Osteocyte (in vitro differentiated cells): Measurements from ENCODE around the gene MEGF6. TPM values are rescaled to one million over a fixed set of nuclear protein-coding genes. Genes with fewer than 3 reads are reported as not detected.
A peak's percentile ranks its signal among the peaks of the same experiment; 100 is the strongest.

Experiments used
- DNase-seq: peaks from one replicate; pipeline ENCODE4 v3.0.0; 2021; ENCODE audit warnings: mixed read lengths; ENCODE audit not compliant: unreplicated experiment; ENCODE audit errors: extremely low spot score
- H3K27ac Mint-ChIP-seq: one replicate; pipeline ENCODE4 v1.8.0; 2021; ENCODE audit warnings: mild to moderate bottlenecking, mixed read lengths; ENCODE audit not compliant: unreplicated experiment
- H3K27me3 Mint-ChIP-seq: one replicate; pipeline ENCODE4 v1.8.0; 2021; ENCODE audit warnings: mixed read lengths; ENCODE audit not compliant: unreplicated experiment
- H3K36me3 Mint-ChIP-seq: one replicate; pipeline ENCODE4 v1.8.0; 2021; ENCODE audit warnings: mixed read lengths; ENCODE audit not compliant: unreplicated experiment
- H3K4me1 Mint-ChIP-seq: one replicate; pipeline ENCODE4 v1.8.0; 2021; ENCODE audit warnings: mixed read lengths; ENCODE audit not compliant: unreplicated experiment
- H3K4me3 Mint-ChIP-seq: one replicate; pipeline ENCODE4 v1.8.0; 2021; ENCODE audit warnings: mild to moderate bottlenecking, moderate library complexity, mixed read lengths; ENCODE audit not compliant: unreplicated experiment
- H3K9me3 Mint-ChIP-seq: one replicate; pipeline ENCODE4 v1.8.0; 2021; ENCODE audit warnings: mixed read lengths; ENCODE audit not compliant: unreplicated experiment
- total RNA-seq: library from RNA; stranded (reverse); gene quantifications from 2 replicates; pipeline ENCODE4 v1.2.1, GENCODE V29; 2021
- TF ChIP-seq, protein P1 (sequence below): fragments of 200-600 bp; sonication (generic); IDR thresholded peaks from 2 replicates; pipeline ENCODE4 v1.5.0; 2021; ENCODE audit warnings: antibody characterized with exemption, mild to moderate bottlenecking, moderate library complexity

Gene MEGF6
- total RNA-seq, 1 donor from 2014 or later = 255 TPM

DNA sequence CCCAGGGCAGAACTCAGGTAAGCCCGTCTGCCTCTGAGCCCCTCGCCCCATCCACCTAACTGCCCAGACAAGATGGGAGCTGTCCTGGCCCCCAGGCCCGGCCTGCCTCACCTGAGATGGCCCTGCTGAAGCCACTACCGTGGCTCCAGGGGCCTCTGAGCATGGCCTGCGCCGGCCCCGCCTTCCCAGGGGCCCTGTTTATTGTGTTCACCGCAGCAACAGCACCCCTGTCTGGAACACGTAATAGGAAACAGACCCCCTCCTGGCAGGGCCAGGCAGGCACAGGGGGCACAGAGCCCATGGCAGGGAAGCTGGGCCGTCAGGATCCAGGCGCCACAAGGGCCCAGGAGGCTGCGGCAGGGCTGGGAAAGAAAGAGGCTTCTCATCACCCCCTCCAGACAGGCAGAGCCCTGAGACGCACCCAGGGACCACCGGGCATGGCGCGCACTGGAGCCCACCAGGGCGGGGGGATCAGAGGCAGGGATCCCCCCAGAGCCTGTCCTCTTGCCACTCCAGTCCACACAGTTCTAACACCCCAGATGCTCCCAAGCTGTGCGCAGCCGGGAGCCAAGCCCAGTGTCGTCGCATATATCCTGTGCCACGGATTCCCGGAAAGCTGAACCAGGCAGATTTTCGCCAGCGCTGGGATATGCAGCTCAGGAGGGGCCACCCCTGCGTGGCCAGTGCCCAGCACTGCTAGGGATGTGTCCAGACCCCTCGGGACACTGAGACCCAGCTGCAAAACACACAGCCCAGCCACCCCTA is 94.2 kb downstream of the MEGF6 start:
- no peak overlapping the region for H3K4me3 Mint-ChIP-seq
- no peaks in the 10 kb centered on the region for H3K27me3 Mint-ChIP-seq
- no peak overlapping the region for H3K27ac Mint-ChIP-seq
- no peaks in the 10 kb centered on the region for H3K9me3 Mint-ChIP-seq
- peaks cover 5% of the 10 kb centered on the region for H3K36me3 Mint-ChIP-seq
- TF ChIP-seq, protein P1, sequence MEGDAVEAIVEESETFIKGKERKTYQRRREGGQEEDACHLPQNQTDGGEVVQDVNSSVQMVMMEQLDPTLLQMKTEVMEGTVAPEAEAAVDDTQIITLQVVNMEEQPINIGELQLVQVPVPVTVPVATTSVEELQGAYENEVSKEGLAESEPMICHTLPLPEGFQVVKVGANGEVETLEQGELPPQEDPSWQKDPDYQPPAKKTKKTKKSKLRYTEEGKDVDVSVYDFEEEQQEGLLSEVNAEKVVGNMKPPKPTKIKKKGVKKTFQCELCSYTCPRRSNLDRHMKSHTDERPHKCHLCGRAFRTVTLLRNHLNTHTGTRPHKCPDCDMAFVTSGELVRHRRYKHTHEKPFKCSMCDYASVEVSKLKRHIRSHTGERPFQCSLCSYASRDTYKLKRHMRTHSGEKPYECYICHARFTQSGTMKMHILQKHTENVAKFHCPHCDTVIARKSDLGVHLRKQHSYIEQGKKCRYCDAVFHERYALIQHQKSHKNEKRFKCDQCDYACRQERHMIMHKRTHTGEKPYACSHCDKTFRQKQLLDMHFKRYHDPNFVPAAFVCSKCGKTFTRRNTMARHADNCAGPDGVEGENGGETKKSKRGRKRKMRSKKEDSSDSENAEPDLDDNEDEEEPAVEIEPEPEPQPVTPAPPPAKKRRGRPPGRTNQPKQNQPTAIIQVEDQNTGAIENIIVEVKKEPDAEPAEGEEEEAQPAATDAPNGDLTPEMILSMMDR = no peak
- DNase-seq = no peak
- peaks cover 28% of the 10 kb centered on the region for H3K4me1 Mint-ChIP-seq

DNA sequence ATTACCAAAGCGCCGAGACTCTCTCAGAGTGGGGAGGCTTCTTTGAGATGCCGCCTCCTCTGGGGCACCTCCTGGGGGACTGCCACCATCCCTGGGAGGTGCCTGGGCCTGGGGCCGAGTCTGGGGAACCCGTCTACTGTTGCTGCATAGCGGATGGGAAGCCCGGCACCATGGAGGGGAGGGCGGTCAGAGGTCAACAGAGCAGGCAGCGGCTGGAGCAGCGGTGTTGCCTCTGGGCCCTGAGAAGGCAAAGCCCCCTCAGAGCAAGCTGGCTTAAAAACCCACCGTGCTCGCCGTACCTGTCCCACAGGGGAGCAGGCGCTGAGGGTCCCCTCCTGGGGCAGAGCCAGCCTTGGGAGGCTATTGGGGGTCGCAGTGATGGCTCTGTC is 94.8 kb downstream of the MEGF6 start:
- no peaks in the 10 kb centered on the region for H3K9me3 Mint-ChIP-seq
- no peak for DNase-seq
- H3K4me3 Mint-ChIP-seq = no peak overlapping the region
- peak overlapping the region; percentile 14 for H3K27ac Mint-ChIP-seq
- H3K4me1 Mint-ChIP-seq = peaks cover 23% of the 10 kb centered on the region
- TF ChIP-seq, protein P1 = no peak
- peaks cover 5% of the 10 kb centered on the region for H3K36me3 Mint-ChIP-seq
- H3K27me3 Mint-ChIP-seq = no peaks in the 10 kb centered on the region

DNA sequence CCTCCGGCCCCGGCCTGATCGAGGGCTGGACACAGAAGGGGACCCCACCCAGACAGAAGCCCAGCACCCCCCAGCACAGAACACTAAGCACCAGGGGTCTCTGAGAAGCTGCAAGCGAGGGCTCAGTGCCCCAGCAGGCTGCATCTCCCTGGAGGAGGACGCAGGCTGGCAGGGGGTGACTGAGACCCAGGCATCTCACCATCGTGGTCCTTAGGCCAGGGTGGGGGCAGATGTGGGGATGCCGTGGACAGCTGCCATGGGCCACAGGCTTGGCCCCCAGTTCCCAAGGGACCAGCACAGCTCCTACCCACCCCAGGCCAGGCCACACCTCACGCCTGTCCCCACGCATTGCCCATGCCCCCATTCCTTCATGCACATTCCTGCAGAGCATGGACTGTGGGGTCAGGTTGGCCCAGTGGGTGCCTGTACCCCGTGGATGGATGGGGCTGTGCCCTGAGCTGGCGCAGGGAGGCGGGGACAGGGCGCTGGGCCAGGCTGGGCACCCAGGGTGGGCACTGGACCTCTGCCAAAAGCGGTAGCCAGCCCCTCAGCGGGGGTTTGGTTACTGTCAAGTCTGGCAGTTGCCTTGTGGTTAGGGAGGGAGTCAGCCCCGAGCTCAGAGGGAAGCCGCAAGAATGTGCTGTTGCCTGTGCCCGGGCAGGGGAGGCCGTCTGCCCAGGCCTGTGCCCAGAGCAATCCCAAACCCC is 95.4 kb downstream of the MEGF6 start:
- no peaks in the 10 kb centered on the region for H3K27me3 Mint-ChIP-seq
- H3K9me3 Mint-ChIP-seq = no peaks in the 10 kb centered on the region
- TF ChIP-seq, protein P1 = no peak
- H3K4me1 Mint-ChIP-seq = peaks cover 23% of the 10 kb centered on the region
- peak overlapping the region; percentile 14 for H3K27ac Mint-ChIP-seq
- H3K4me3 Mint-ChIP-seq = no peak overlapping the region
- peak; percentile 93 for DNase-seq
- H3K36me3 Mint-ChIP-seq = peaks cover 5% of the 10 kb centered on the region

DNA sequence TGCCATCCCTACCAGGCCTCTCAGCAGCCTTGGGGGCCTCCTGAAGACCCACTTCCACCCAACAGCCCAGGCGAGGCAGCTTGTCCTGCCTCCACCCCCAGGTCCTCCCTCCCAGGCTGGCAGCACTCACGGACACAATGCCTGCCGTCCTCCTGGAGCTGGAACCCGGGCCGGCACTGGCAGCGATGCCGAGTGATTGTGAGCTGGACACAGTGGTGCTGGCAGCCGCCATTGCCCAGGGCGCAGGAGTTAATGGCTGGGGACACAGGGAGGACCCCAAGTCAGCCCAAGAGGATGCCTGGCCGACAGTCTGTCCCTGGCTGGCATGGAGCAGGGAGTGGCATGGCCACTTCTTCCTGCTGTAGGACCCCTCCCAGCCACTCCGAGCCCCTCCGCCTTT is 96.0 kb downstream of the MEGF6 start:
- Mint-ChIP-seq H3K27me3 (no peaks in the 10 kb centered on the region), H3K4me3 (no peak overlapping the region), H3K36me3 (peaks cover 5% of the 10 kb centered on the region), H3K4me1 (peaks cover 26% of the 10 kb centered on the region), H3K9me3 (no peaks in the 10 kb centered on the region), H3K27ac (no peak overlapping the region)
- no peak for DNase-seq
- TF ChIP-seq, protein P1 = no peak

DNA sequence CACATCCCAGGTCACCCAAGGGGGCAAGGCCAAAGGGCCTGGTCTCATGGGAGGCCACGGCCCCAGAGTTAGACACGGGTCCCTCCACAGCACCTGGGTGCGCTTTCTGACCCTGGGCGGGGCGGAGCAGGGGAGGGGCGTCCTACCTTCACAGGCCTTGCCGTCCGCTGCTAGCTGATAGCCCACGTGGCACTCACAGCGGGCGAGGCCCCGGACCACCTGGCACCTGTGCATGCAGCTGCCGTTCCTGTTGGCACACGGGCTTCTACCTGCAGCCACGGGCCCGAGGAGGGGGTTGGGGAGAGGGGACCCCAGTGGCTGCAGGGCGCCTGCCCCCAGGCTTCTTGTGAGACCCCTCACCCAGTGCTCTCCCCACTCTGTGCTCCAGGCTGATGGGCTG is 96.9 kb downstream of the MEGF6 start:
- DNase-seq = no peak
- H3K36me3 Mint-ChIP-seq = peaks cover 5% of the 10 kb centered on the region
- no peak overlapping the region for H3K4me3 Mint-ChIP-seq
- no peaks in the 10 kb centered on the region for H3K9me3 Mint-ChIP-seq
- H3K27me3 Mint-ChIP-seq = no peaks in the 10 kb centered on the region
- peaks cover 28% of the 10 kb centered on the region for H3K4me1 Mint-ChIP-seq
- no peak overlapping the region for H3K27ac Mint-ChIP-seq
- TF ChIP-seq, protein P1 = no peak
